DOHH2 (cell line): Measurements from ENCODE around the gene SIRT2.

Experiments used
- CTCF ChIP-seq: fragments of 200-600 bp; sonication (generic); IDR thresholded peaks from one replicate; pipeline ENCODE4 v1.5.1; 2014; ENCODE audit warnings: antibody characterized with exemption, mild to moderate bottlenecking, low read depth, low read length; ENCODE audit not compliant: poor library complexity, severe bottlenecking
- EZH2phosphoT487 ChIP-seq: fragments of 200-600 bp; sonication (generic); IDR thresholded peaks from 2 replicates; pipeline ENCODE4 v1.6.1; 2017; ENCODE audit warnings: borderline replicate concordance, mild to moderate bottlenecking, antibody characterized with exemption, low read length, moderate library complexity, mixed read lengths

DNA sequence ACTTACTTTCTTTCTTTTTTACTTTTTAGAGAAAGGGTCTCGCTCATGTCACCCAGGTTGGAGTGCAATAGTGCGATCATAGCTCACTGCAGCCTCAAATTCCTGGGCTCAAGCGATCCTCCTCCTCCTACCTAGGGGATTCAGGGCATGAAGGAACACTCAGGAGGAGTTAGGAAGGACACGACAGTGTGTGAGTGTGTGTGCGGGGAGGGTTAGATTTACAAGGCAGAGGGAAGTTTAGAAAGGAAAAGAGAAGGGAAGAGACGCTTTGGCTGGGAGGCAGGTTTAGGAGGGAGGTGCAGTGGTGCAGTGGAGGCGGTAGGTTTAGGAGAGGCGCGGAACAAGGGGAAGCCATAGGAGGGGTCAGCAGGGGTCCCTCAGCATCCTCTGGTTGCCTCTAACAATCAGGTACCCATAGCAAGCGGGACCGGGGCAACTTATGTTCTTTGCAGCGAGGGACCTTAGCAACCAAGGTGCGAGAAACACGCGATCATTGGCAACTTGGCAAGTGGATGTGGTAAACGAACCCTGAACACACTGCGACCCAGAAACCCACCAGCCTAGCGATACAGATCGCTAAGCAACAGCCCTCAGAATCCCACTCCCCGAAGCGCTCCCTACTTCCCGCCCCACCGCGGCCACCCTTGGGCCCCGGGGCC is 501 bp downstream of the SIRT2 start:
- TF ChIP-seq CTCF (no peak), EZH2phosphoT487 (no peak)
